ENCODE measurements around the gene MAL. TPM values are rescaled to one million over a fixed set of nuclear protein-coding genes. Genes with fewer than 3 reads are reported as not detected.
A peak's percentile ranks its signal among the peaks of the same experiment; 100 is the strongest.

Gene MAL
- total RNA-seq, result 101 and 117 TPM in 2 replicates

DNA sequence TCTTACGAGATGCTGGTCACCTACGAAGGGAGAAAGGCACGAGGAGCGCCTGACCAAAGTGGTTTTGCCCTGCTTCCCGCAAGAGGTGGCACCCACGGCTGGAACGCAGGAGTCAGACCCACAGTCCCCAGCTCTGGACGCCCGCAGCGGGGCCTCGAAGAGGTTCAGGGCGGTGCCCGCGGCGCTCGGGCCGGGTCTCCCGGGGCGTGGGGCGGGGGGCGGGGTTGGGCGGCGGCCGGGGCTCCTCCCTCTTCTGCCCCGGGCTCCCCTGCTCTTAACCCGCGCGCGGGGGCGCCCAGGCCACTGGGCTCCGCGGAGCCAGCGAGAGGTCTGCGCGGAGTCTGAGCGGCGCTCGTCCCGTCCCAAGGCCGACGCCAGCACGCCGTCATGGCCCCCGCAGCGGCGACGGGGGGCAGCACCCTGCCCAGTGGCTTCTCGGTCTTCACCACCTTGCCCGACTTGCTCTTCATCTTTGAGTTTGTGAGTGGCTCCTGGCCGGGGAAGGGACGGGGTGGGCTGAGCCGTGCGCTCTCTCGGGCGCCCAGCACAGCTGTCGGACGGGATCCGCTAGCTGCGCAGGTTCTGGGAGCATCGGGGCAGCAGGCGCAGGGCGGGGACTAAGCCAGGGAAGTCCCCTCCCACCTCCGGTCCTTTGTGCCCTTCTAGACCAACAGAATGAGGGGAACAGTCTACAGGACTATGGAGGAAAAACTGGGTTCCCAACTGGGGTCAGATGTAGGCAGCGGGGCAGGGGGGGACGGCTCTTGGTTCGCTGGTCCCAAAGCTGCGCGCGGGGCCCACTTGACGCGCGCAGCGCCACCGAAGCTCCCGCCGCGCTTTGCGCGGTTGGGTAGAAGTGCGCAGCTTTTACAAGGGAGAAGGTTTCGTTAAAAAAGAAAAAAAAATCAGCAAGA, at the start of gene MAL:
MAL (plus strand) TSS at position 303 of the 914 bp plus-strand sequence; CDS start at position 388, 85 bp downstream.
- Mint-ChIP-seq H3K36me3 (ENCODE audit: low read depth) (peaks cover 41% of the 10 kb centered on the region), H3K4me3 (ENCODE audit: low read depth) (peak within 1 kb of the TSS; percentile 99), H3K9me3 (no peaks in the 10 kb centered on the region), H3K4me1 (ENCODE audit: low read depth) (peaks cover 65% of the 10 kb centered on the region), H3K27me3 (ENCODE audit: low read depth) (no peaks in the 10 kb centered on the region), H3K27ac (peak within 1 kb of the TSS; percentile 97)
- intact Hi-C loops (cut with micrococcal nuclease), result loop anchor here (1.0 to 5.0 kb wide), 2 partner anchors 26 to 182 kb away; partner anchors contain the start of gene ZNF892
- peak; percentile 57 for DNase-seq (ENCODE audit: low spot score)

DNA sequence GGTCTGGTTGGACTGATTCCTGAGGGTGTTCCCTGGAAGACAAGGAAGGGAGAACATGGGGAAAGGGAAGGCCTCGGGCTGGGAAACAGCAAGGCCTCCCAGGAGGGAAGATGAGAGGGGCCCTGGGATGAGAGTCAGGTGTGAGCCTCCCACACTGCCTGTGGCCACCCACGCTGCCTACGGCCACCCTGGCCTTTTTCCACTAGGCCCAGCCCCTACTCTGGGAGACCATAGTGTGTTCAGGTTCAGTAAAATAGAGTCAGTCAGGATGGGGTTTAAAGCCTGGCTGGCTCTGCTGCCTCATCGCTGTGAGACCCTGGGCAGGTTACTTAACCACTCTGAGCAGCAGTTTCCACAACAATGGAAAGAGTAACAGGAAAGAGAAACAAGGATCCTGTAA, 47.7 kb upstream of the MAL start:
- Mint-ChIP-seq H3K27ac (no peak overlapping the region), H3K36me3 (ENCODE audit: low read depth) (no peaks in the 10 kb centered on the region), H3K4me1 (ENCODE audit: low read depth) (no peaks in the 10 kb centered on the region), H3K27me3 (ENCODE audit: low read depth) (peaks cover 2% of the 10 kb centered on the region), H3K9me3 (no peaks in the 10 kb centered on the region), H3K4me3 (ENCODE audit: low read depth) (no peak overlapping the region)
- intact Hi-C loops (cut with micrococcal nuclease), result no loop called here
- DNase-seq (ENCODE audit: low spot score), result no peak

DNA sequence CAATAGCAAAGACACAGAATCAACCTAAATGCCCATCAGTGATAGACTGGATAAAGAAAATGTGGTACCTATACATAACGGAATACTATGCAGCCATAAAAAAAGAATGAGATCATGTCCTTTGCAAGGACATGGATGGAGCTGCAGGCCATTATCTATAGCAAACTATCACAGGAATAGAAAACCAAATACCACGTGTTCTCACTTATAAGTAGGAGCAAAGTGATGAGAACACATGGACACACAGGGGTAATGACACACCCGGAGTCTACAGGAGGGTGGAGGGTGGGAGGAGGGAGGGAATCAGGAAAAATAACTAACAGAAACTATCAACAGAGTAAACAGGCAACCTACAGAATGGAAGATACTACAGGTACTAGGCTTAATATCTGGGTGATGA, 46.6 kb upstream of the MAL start:
- Mint-ChIP-seq H3K36me3 (ENCODE audit: low read depth) (no peaks in the 10 kb centered on the region), H3K9me3 (no peaks in the 10 kb centered on the region), H3K4me3 (ENCODE audit: low read depth) (no peak overlapping the region), H3K4me1 (ENCODE audit: low read depth) (no peaks in the 10 kb centered on the region), H3K27me3 (ENCODE audit: low read depth) (peaks cover 2% of the 10 kb centered on the region), H3K27ac (no peak overlapping the region)
- no peak for DNase-seq (ENCODE audit: low spot score)
- intact Hi-C loops (cut with micrococcal nuclease), result no loop called here

DNA sequence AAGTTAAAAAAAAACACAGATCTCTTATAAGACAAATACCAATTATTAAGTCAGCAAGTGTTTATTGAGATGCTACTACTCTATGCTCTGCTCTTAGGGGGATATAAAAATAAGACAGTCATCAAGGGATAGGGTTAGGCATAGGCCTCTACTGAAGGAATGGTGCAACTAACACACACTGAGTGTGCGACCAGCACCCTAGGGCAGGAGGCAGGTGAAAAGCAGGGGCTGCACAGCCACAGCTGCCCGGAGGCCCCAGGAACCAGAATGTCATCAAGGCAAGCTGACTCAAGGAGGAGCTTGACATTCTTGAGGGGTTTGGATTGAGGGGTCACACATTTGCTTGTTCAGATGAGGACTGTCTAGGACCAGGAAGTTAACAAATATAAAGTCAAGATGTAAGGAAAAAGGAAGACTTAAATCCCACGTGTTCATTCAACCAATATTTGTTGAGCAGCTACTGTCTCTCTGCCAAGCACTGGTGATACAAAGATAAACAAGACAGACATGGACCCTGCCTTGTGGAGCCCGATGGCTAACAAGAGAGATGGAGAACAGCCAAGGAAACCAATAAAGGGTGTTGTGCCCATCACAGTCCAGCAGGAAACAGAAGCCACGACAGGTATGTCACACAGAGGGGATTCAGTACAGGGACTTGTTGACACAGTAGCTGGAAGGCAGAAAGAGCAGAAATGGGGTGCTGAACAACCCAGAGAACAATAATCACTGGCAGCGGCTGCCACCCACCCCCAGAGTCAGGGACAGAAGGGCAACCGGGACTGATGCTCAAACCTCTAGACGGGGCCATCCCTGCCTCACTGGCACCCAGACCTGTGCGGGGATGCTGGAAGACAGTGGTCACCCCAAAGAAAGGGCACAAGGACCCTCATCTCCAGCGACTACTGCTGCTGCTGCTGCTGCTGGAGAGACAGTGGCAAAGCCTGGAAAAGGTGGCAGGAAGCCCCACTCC, 45.8 kb upstream of the MAL start:
- H3K27me3 Mint-ChIP-seq (ENCODE audit: low read depth), result peaks cover 2% of the 10 kb centered on the region
- intact Hi-C loops (cut with micrococcal nuclease), result no loop called here
- no peak for DNase-seq (ENCODE audit: low spot score)
- no peaks in the 10 kb centered on the region for H3K4me1 Mint-ChIP-seq (ENCODE audit: low read depth)
- H3K4me3 Mint-ChIP-seq (ENCODE audit: low read depth), result no peak overlapping the region
- H3K27ac Mint-ChIP-seq, result no peak overlapping the region
- H3K36me3 Mint-ChIP-seq (ENCODE audit: low read depth), result no peaks in the 10 kb centered on the region
- H3K9me3 Mint-ChIP-seq, result no peaks in the 10 kb centered on the region

DNA sequence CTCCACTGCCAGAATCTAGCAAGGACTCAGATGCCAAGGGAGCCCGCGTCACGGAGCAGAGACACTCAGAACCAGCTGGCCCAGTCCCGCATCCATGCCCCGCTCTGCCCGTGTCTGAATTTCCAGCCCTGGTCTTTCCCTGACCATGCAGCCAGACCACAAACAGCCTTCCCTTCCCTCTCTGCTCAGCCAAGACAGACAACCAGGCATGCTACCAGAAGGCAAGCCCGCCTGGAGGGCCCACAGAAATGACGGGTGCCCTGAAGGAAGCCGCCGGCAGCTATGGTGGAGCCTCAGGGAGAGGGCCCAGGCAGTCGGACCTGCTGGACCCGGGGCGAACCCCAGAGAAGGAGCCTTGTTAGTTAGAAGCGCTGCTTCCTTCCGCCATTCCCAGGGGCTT, 45.1 kb upstream of the MAL start:
- Mint-ChIP-seq H3K27me3 (ENCODE audit: low read depth) (peaks cover 2% of the 10 kb centered on the region), H3K4me3 (ENCODE audit: low read depth) (no peak overlapping the region), H3K36me3 (ENCODE audit: low read depth) (no peaks in the 10 kb centered on the region), H3K4me1 (ENCODE audit: low read depth) (no peaks in the 10 kb centered on the region), H3K9me3 (no peaks in the 10 kb centered on the region), H3K27ac (no peak overlapping the region)
- DNase-seq (ENCODE audit: low spot score), result no peak
- intact Hi-C loops (cut with micrococcal nuclease), result no loop called here

DNA sequence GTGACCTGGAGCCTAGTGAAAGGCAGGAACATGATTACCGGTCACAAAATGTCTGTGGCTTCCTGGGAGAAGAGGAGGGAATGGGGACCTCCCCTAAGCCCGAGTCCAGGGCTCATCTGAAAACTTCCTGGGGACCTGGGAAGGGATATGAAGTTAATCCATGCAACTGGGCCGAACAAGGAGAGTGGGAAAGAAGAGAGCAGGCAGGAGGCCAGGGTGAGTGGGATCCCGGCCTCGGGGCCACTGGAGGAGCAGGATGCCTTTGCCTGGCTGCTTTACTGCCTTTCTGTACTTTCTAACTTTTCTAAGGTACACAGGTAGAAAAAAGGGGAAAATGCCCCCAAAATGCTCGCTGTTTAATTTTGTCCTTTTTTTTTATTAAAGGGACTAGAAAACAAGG, 43.4 kb upstream of the MAL start:
- Mint-ChIP-seq H3K4me1 (ENCODE audit: low read depth) (no peaks in the 10 kb centered on the region), H3K27ac (no peak overlapping the region), H3K9me3 (no peaks in the 10 kb centered on the region), H3K4me3 (ENCODE audit: low read depth) (no peak overlapping the region), H3K36me3 (ENCODE audit: low read depth) (no peaks in the 10 kb centered on the region), H3K27me3 (ENCODE audit: low read depth) (peaks cover 3% of the 10 kb centered on the region)
- DNase-seq (ENCODE audit: low spot score), result no peak
- intact Hi-C loops (cut with micrococcal nuclease), result no loop called here

DNA sequence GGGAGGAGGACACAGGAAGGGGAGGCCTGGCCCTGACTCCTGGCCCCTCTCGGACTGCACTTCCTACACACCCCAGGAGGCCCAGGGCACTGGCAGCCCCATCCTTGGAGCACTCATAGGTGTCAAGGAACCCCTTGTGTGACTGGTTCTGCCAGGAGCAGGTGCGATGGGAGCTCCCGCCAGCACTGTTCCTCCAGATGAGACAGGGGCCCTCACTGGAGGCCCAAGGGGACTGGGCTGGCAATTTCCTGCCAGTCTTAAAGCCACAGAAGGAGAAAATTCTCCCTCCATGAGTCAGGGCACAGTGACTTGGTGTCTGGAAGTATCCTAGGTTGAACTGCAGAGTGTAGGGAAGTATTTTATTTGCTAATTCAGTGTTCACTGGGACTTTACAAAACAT, 42.8 kb upstream of the MAL start:
- Mint-ChIP-seq H3K9me3 (no peaks in the 10 kb centered on the region), H3K4me3 (ENCODE audit: low read depth) (no peak overlapping the region), H3K36me3 (ENCODE audit: low read depth) (no peaks in the 10 kb centered on the region), H3K4me1 (ENCODE audit: low read depth) (no peaks in the 10 kb centered on the region), H3K27me3 (ENCODE audit: low read depth) (peaks cover 3% of the 10 kb centered on the region), H3K27ac (no peak overlapping the region)
- intact Hi-C loops (cut with micrococcal nuclease), result no loop called here
- DNase-seq (ENCODE audit: low spot score), result no peak

DNA sequence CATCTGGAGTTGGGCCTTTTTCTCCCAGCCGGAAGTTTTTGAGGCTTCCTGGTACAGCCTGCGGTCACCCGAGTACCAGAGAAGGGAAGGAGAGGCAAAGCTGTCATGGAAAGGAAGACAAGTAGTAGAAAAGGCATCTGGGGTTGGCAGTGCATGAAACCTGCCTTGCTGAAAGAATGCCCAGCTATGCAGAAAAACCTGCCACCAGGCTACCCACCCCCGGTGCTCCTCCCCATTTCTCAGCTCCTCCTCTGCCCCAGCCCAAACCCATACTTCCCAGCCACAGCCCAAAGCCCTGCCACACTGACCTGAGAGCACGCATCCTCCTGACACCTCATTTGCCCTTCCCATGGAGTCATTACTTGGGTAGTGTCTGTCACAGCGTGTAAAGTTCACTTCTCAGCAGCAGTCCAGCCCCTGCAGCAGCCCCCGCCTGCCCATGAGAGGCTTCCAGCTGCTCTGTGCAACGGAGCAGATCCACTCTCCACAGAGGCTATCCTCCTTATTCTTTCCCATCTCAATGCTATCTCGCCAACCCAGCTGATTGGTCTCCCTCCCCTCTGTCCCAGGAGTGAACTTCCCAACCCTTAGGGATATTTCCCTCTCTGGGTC, 40.4 kb upstream of the MAL start:
- H3K36me3 Mint-ChIP-seq (ENCODE audit: low read depth), result no peaks in the 10 kb centered on the region
- H3K4me3 Mint-ChIP-seq (ENCODE audit: low read depth), result no peak overlapping the region
- intact Hi-C loops (cut with micrococcal nuclease), result no loop called here
- no peaks in the 10 kb centered on the region for H3K4me1 Mint-ChIP-seq (ENCODE audit: low read depth)
- H3K27me3 Mint-ChIP-seq (ENCODE audit: low read depth), result peaks cover 11% of the 10 kb centered on the region
- no peak for DNase-seq (ENCODE audit: low spot score)
- H3K27ac Mint-ChIP-seq, result no peak overlapping the region
- H3K9me3 Mint-ChIP-seq, result no peaks in the 10 kb centered on the region

DNA sequence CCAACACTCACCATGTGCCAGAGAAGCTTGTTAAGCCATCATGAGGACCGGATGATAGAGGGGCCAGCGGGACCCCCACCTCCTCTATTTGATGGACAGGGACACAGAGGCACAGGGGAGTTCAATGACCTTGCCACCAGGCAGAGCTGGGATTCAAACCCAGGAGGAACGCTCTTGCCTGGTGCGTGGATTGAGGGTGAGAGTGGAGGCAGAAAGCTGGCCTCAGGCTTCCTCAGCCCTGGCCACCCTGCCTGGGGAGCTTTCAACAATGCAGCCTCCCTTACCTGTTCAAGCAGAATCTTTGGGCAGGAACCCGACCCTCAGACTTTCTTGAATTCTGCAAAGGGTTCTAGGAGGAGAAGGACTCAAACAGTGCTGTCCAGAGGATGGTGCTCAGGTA, 39.9 kb upstream of the MAL start:
- no peak overlapping the region for H3K27ac Mint-ChIP-seq
- peaks cover 11% of the 10 kb centered on the region for H3K27me3 Mint-ChIP-seq (ENCODE audit: low read depth)
- no peak for DNase-seq (ENCODE audit: low spot score)
- no peak overlapping the region for H3K4me3 Mint-ChIP-seq (ENCODE audit: low read depth)
- no peaks in the 10 kb centered on the region for H3K36me3 Mint-ChIP-seq (ENCODE audit: low read depth)
- intact Hi-C loops (cut with micrococcal nuclease), result loop anchor here (1.0 kb wide), 1 partner anchor 130 kb away; no protein-coding TSS in a partner anchor
- no peaks in the 10 kb centered on the region for H3K9me3 Mint-ChIP-seq
- no peaks in the 10 kb centered on the region for H3K4me1 Mint-ChIP-seq (ENCODE audit: low read depth)

DNA sequence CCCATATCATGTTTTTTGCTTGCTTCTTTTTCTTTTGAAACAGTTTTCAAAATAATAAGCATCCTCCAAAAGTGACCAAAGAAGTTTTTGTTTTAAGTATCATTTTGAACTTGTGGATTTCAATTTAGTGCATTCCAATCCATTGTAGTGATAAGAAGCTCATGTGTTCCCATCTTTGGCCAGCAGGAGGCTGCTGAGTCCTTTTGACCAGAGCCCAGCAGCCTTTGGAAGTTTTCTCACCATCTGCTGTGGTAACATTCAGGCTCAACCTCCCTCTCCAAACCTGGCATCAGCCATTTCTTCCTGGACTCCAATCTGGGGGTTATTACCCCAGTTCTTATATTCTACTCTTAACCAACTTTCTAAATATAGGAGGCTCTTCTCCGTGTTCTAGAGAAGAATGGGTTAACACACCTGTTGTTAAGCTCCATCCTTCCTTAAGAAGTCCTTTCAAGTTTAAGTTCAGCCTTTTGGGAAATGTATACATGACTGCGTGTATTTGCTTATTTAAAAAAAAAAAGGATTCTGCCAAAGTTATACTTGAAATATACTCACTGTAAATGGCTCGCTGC, 39.0 kb upstream of the MAL start:
- H3K27me3 Mint-ChIP-seq (ENCODE audit: low read depth), result peaks cover 11% of the 10 kb centered on the region
- no peak overlapping the region for H3K4me3 Mint-ChIP-seq (ENCODE audit: low read depth)
- no peak overlapping the region for H3K27ac Mint-ChIP-seq
- no peaks in the 10 kb centered on the region for H3K4me1 Mint-ChIP-seq (ENCODE audit: low read depth)
- H3K36me3 Mint-ChIP-seq (ENCODE audit: low read depth), result no peaks in the 10 kb centered on the region
- intact Hi-C loops (cut with micrococcal nuclease), result loop anchor here (1.0 kb wide), 1 partner anchor 129 kb away; no protein-coding TSS in a partner anchor
- no peaks in the 10 kb centered on the region for H3K9me3 Mint-ChIP-seq
- DNase-seq (ENCODE audit: low spot score), result peak; percentile 16

DNA sequence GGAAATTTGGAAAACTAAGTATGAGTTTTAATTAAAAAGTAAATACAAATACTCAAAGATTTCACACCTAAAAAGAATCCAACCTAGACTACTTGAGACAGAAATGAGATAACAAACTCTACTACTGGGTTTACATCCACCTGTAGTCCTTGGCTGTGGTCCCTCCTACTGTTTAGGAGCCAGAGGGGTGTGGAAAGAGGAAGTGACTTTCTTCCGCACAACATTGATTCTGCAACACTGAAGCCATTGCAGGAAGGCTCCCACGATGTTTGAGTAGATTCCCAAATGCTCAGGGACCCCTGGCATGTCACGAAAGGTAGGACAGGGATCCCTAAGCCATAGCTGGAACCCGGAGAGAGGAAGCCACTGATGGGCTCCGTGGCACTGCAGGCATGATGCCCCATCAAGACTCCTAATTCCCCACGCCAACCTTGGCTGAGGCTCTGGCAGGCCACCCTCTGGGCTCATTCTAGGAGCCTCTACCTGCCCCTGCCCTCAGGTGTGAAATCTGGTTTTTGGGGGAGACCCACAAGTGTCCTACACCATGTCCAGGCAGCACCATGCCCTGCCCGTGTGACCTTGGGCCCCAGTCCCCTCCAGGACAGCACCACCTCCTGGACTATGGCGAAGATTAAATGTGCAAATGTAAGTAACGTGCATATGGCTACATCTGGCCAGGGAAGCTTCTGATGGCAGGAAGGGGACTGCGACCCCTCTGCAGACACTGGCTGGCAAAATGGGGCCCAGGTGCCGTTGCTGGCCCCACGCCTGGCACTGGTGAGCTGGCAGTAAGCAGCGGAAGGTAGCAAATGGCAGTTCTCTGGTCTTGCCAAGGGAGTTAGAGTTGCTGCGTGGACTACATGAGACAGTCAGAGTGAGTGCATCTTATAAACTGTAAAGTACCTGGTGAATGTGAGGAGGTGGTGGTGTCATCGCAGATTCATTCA, 38.2 kb upstream of the MAL start:
- no peaks in the 10 kb centered on the region for H3K36me3 Mint-ChIP-seq (ENCODE audit: low read depth)
- peaks cover 11% of the 10 kb centered on the region for H3K27me3 Mint-ChIP-seq (ENCODE audit: low read depth)
- DNase-seq (ENCODE audit: low spot score), result no peak
- no peaks in the 10 kb centered on the region for H3K4me1 Mint-ChIP-seq (ENCODE audit: low read depth)
- no peaks in the 10 kb centered on the region for H3K9me3 Mint-ChIP-seq
- H3K27ac Mint-ChIP-seq, result no peak overlapping the region
- H3K4me3 Mint-ChIP-seq (ENCODE audit: low read depth), result no peak overlapping the region
- intact Hi-C loops (cut with micrococcal nuclease), result no loop called here
